ENCODE data around the gene ZNF573.
"Not testable (repeated sequence)": the region's sequence is repeated elsewhere in the genome, so short reads cannot be mapped to it uniquely, and the experiment has no call there.

DNA sequence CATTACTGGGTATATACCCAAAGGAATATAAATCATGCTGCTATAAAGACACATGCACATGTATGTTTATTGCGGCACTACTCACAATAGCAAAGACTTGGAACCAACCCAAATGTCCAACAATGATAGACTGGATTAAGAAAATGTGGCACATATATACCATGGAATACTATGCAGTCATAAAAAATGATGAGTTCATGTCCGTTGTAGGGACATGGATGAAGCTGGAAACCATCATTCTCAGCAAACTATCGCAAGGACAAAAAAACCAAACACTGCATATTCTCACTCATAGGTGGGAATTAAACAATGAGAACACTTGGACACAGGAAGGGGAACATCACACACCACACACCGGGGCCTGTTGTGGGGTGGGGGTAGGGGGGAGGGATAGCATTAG lies 21.7 kb downstream of the ZNF573 start:
- not testable (repeated sequence) for TF ChIP-seq EZH2 (IDR thresholded peaks at IDR 0.05); FOXP2 (optimal IDR thresholded peaks at IDR 0.05; ENCODE audit: control extremely low read depth, extremely low read length, insufficient read depth)

Measured in SK-N-MC (cell line).